ENCODE measurements around the gene SP3. TPM values are rescaled to one million over a fixed set of nuclear protein-coding genes. Genes with fewer than 3 reads are reported as not detected.
A peak's percentile ranks its signal among the peaks of the same experiment; 100 is the strongest.

The SP3 gene
- total RNA-seq, 1 donor = 113 TPM

- peak overlapping the region; percentile 14 for H3K4me2 ChIP-seq (ENCODE audit: insufficient read depth, low read length)
- H3K4me3 ChIP-seq (ENCODE audit: insufficient read depth, low read length) = no peak overlapping the region
- H3K36me3 ChIP-seq (ENCODE audit: insufficient read depth, low read length) = no peaks in the 10 kb centered on the region
- H3K27ac ChIP-seq (ENCODE audit: low read depth, low read length) = peak overlapping the region; percentile 30
- H3K9me3 ChIP-seq (ENCODE audit: low read depth, low read length) = no peaks in the 10 kb centered on the region
- peaks cover 29% of the 10 kb centered on the region for H3K4me1 ChIP-seq (ENCODE audit: insufficient read depth, low read length)
- no peak overlapping the region for H2AFZ ChIP-seq (ENCODE audit: low read length)
- H3K27me3 ChIP-seq (ENCODE audit: insufficient read depth, low read length) = no peaks in the 10 kb centered on the region
- TF ChIP-seq, protein P1, sequence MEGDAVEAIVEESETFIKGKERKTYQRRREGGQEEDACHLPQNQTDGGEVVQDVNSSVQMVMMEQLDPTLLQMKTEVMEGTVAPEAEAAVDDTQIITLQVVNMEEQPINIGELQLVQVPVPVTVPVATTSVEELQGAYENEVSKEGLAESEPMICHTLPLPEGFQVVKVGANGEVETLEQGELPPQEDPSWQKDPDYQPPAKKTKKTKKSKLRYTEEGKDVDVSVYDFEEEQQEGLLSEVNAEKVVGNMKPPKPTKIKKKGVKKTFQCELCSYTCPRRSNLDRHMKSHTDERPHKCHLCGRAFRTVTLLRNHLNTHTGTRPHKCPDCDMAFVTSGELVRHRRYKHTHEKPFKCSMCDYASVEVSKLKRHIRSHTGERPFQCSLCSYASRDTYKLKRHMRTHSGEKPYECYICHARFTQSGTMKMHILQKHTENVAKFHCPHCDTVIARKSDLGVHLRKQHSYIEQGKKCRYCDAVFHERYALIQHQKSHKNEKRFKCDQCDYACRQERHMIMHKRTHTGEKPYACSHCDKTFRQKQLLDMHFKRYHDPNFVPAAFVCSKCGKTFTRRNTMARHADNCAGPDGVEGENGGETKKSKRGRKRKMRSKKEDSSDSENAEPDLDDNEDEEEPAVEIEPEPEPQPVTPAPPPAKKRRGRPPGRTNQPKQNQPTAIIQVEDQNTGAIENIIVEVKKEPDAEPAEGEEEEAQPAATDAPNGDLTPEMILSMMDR (IDR thresholded peaks at IDR 0.05; ENCODE audit: extremely low read depth, low read depth, low read length) = no peak
- no peak for DNase-seq (ENCODE audit: insufficient read length, low spot score, missing footprints)
- H4K20me1 ChIP-seq (ENCODE audit: insufficient read depth, low read length) = peaks cover 65% of the 10 kb centered on the region
- peaks cover 98% of the 10 kb centered on the region for H3K79me2 ChIP-seq (ENCODE audit: insufficient read depth, low read length)
These were observed 24.8 kb downstream of the SP3 start for GRCh38 chr2:173940208-173941020.

- Histone ChIP-seq H3K9me3 (ENCODE audit: low read depth, low read length) (no peaks in the 10 kb centered on the region), H3K4me3 (ENCODE audit: insufficient read depth, low read length) (no peak overlapping the region), H2AFZ (ENCODE audit: low read length) (no peak overlapping the region), H3K4me1 (ENCODE audit: insufficient read depth, low read length) (peaks cover 26% of the 10 kb centered on the region), H3K4me2 (ENCODE audit: insufficient read depth, low read length) (no peak overlapping the region), H3K27ac (ENCODE audit: low read depth, low read length) (no peak overlapping the region), H4K20me1 (ENCODE audit: insufficient read depth, low read length) (peaks cover 69% of the 10 kb centered on the region), H3K79me2 (ENCODE audit: insufficient read depth, low read length) (peaks cover 98% of the 10 kb centered on the region), H3K27me3 (ENCODE audit: insufficient read depth, low read length) (no peaks in the 10 kb centered on the region), H3K36me3 (ENCODE audit: insufficient read depth, low read length) (no peaks in the 10 kb centered on the region)
- no peak for DNase-seq (ENCODE audit: insufficient read length, low spot score, missing footprints)
- TF ChIP-seq, protein P1 (IDR thresholded peaks at IDR 0.05; ENCODE audit: extremely low read depth, low read depth, low read length) = no peak
These were observed 26.3 kb downstream of the SP3 start for GRCh38 chr2:173938700-173939384.

- TF ChIP-seq, protein P1 (IDR thresholded peaks at IDR 0.05; ENCODE audit: extremely low read depth, low read depth, low read length) = no peak
- Histone ChIP-seq H3K27ac (ENCODE audit: low read depth, low read length) (no peak overlapping the region), H3K4me3 (ENCODE audit: insufficient read depth, low read length) (no peak overlapping the region), H3K36me3 (ENCODE audit: insufficient read depth, low read length) (peaks cover 4% of the 10 kb centered on the region), H3K4me2 (ENCODE audit: insufficient read depth, low read length) (no peak overlapping the region), H2AFZ (ENCODE audit: low read length) (no peak overlapping the region), H4K20me1 (ENCODE audit: insufficient read depth, low read length) (peaks cover 43% of the 10 kb centered on the region), H3K9me3 (ENCODE audit: low read depth, low read length) (no peaks in the 10 kb centered on the region), H3K79me2 (ENCODE audit: insufficient read depth, low read length) (peaks cover 97% of the 10 kb centered on the region), H3K4me1 (ENCODE audit: insufficient read depth, low read length) (peaks cover 6% of the 10 kb centered on the region), H3K27me3 (ENCODE audit: insufficient read depth, low read length) (no peaks in the 10 kb centered on the region)
- no peak for DNase-seq (ENCODE audit: insufficient read length, low spot score, missing footprints)
These were observed 29.9 kb downstream of the SP3 start for GRCh38 chr2:173935305-173935704.

DNA sequence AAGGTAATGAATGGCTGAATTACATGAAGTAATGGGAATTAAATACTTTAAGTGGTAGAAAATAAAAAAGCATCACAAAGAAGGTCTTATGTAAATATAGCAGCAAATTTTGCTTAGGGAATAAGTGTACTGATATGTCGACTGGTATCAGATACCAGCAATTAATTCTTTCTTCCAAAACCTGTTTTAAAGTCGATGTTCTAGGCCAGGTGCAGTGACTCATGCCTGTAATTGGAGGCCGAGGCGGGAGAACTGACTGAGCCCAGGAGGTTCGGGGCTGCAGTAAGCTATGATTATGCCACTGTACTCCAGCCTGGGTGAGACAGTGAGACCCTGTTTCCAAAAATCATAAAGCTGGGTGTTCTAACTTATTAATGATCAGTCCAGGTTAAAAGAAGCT lies 30.3 kb downstream of the SP3 start:
- Histone ChIP-seq H3K36me3 (ENCODE audit: insufficient read depth, low read length) (peaks cover 4% of the 10 kb centered on the region), H3K4me2 (ENCODE audit: insufficient read depth, low read length) (no peak overlapping the region), H4K20me1 (ENCODE audit: insufficient read depth, low read length) (peaks cover 42% of the 10 kb centered on the region), H3K9me3 (ENCODE audit: low read depth, low read length) (no peaks in the 10 kb centered on the region), H2AFZ (ENCODE audit: low read length) (no peak overlapping the region), H3K4me1 (ENCODE audit: insufficient read depth, low read length) (peaks cover 2% of the 10 kb centered on the region), H3K27me3 (ENCODE audit: insufficient read depth, low read length) (no peaks in the 10 kb centered on the region), H3K4me3 (ENCODE audit: insufficient read depth, low read length) (no peak overlapping the region), H3K27ac (ENCODE audit: low read depth, low read length) (no peak overlapping the region), H3K79me2 (ENCODE audit: insufficient read depth, low read length) (peaks cover 97% of the 10 kb centered on the region)
- TF ChIP-seq, protein P1 (IDR thresholded peaks at IDR 0.05; ENCODE audit: extremely low read depth, low read depth, low read length) = no peak
- no peak for DNase-seq (ENCODE audit: insufficient read length, low spot score, missing footprints)
